IMR-90 (cell line): ENCODE data around the gene P2RY2. TPM values are rescaled to one million over a fixed set of nuclear protein-coding genes. Genes with fewer than 3 reads are reported as not detected.

Experiments used
- ATAC-seq: fragments of 200-7000 bp; cut with Tn5 transposase; 2 replicates; pipeline ENCODE4 v1.9.1; 2020; ENCODE audit warnings: low read depth, mild to moderate bottlenecking, moderate library complexity
- BruUV-seq: library from RNA; stranded (reverse); fragments of 400-500 nt; replicated peaks from 2 replicates; lab custom pipeline; 2021; lab: Mats Ljungman, UMichigan
- CTCF ChIA-PET: fragments of 300-600 bp; formaldehyde crosslinking; extraction: SDS; loops from one replicate; lab custom pipeline; 2021; ENCODE audit warnings: antibody characterized with exemption; lab: Yijun Ruan, JAX
- POLR2A ChIA-PET: fragments of 300-600 bp; sonication (Branson Sonifier 250); formaldehyde crosslinking; loops from one replicate; lab custom pipeline; 2022; ENCODE audit warnings: antibody characterized with exemption; ENCODE audit not compliant: unreplicated experiment; lab: Charles Lee
- DNase-seq: peaks from one replicate; pipeline ENCODE4 v3.0.0; 2013
- H2AFZ ChIP-seq: replicated peaks from 2 replicates; pipeline ENCODE3; 2013; ENCODE audit warnings: low read length, mild to moderate bottlenecking; ENCODE audit not compliant: poor library complexity
- H2AK5ac ChIP-seq: 2 replicates; pipeline ENCODE4 v1.6.1; 2013; ENCODE audit warnings: low read depth, low read length, inconsistent platforms
- H2AK9ac ChIP-seq: replicated peaks from 2 replicates; pipeline ENCODE3; 2013; ENCODE audit warnings: mild to moderate bottlenecking, low read depth, low read length, moderate library complexity; ENCODE audit not compliant: poor library complexity
- H2BK120ac ChIP-seq: 2 replicates; pipeline ENCODE4 v1.6.1; 2013; ENCODE audit warnings: low read depth, low read length, inconsistent platforms
- H2BK15ac ChIP-seq: 3 replicates; pipeline ENCODE4 v1.6.1; 2013; ENCODE audit warnings: low read depth, low read length, inconsistent platforms
- H2BK20ac ChIP-seq: 2 replicates; pipeline ENCODE4 v1.6.1; 2013; ENCODE audit warnings: low read depth, mild to moderate bottlenecking, inconsistent platforms, low read length, moderate library complexity
- H2BK5ac ChIP-seq: 2 replicates; pipeline ENCODE4 v1.6.1; 2013; ENCODE audit warnings: mild to moderate bottlenecking, low read depth, low read length, inconsistent platforms; ENCODE audit not compliant: poor library complexity, severe bottlenecking
- H3K14ac ChIP-seq: replicated peaks from 2 replicates; pipeline ENCODE4 v1.6.1; 2013; ENCODE audit warnings: low read depth, low read length, inconsistent platforms
- H3K18ac ChIP-seq: 2 replicates; pipeline ENCODE4 v1.6.1; 2013; ENCODE audit warnings: low read depth, low read length, control low read depth
- H3K23ac ChIP-seq: 2 replicates; pipeline ENCODE4 v1.6.1; 2013; ENCODE audit warnings: low read depth, low read length, inconsistent platforms
- H3K27ac ChIP-seq: 2 replicates; pipeline ENCODE4 v1.5.1; 2013; ENCODE audit warnings: mild to moderate bottlenecking, control low read depth, low read length; ENCODE audit not compliant: insufficient read depth
- H3K27me3 ChIP-seq: 2 replicates; pipeline ENCODE4 v1.6.1; 2013; ENCODE audit warnings: low read length; ENCODE audit not compliant: control insufficient read depth, insufficient read depth
- H3K36me3 ChIP-seq: 2 replicates; pipeline ENCODE4 v1.6.1; 2013; ENCODE audit warnings: low read length, mixed read lengths; ENCODE audit not compliant: control insufficient read depth, insufficient read depth
- H3K4ac ChIP-seq: 2 replicates; pipeline ENCODE4 v1.6.1; 2013; ENCODE audit warnings: low read depth, low read length, inconsistent platforms
- H3K4me1 ChIP-seq: 2 replicates; pipeline ENCODE4 v1.6.1; 2013; ENCODE audit warnings: low read length, mixed read lengths; ENCODE audit not compliant: control insufficient read depth, insufficient read depth
- H3K4me2 ChIP-seq: 2 replicates; pipeline ENCODE4 v1.6.1; 2013; ENCODE audit warnings: low read depth, mild to moderate bottlenecking, control low read depth, low read length, moderate library complexity
- H3K4me3 ChIP-seq: 2 replicates; pipeline ENCODE4 v1.5.1; 2013; ENCODE audit warnings: low read depth, mild to moderate bottlenecking, control low read depth, low read length, moderate library complexity; ENCODE audit not compliant: insufficient read depth
- H3K56ac ChIP-seq: 2 replicates; pipeline ENCODE4 v1.6.1; 2013; ENCODE audit warnings: low read length, inconsistent platforms; ENCODE audit not compliant: insufficient read depth; ENCODE audit errors: extremely low read depth
- H3K79me1 ChIP-seq, 2 experiments: 2 replicates each; pipeline ENCODE4 v1.6.1; 2013; ENCODE audit warnings: low read length in 2 of 2, inconsistent platforms in 1 of 2, low read depth in 1 of 2
- H3K9ac ChIP-seq: 2 replicates; pipeline ENCODE4 v1.6.1; 2013; ENCODE audit warnings: low read depth, low read length, control low read depth
- H3K9me1 ChIP-seq: 2 replicates; pipeline ENCODE4 v1.6.1; 2013; ENCODE audit warnings: low read length, inconsistent platforms; ENCODE audit not compliant: insufficient read depth
- H3K9me3 ChIP-seq: 2 replicates; pipeline ENCODE4 v1.6.1; 2013; ENCODE audit warnings: low read length; ENCODE audit not compliant: control insufficient read depth, insufficient read depth
- H4K20me1 ChIP-seq: 2 replicates; pipeline ENCODE4 v1.6.1; 2013; ENCODE audit warnings: low read length, inconsistent platforms; ENCODE audit not compliant: insufficient read depth
- H4K5ac ChIP-seq: 2 replicates; pipeline ENCODE4 v1.6.1; 2013; ENCODE audit warnings: mild to moderate bottlenecking, low read depth, low read length, control low read depth
- H4K8ac ChIP-seq, 2 experiments: 2 replicates each; pipeline ENCODE4 v1.6.1; 2013; ENCODE audit warnings: low read depth in 2 of 2, low read length in 2 of 2, control low read depth in 1 of 2, inconsistent platforms in 1 of 2
- H4K91ac ChIP-seq: 2 replicates; pipeline ENCODE4 v1.6.1; 2013; ENCODE audit warnings: low read depth, low read length, inconsistent platforms; ENCODE audit not compliant: insufficient read depth
- NFE2L2 ChIP-seq: fragments of 150-350 bp; IDR thresholded peaks from 2 replicates; pipeline ENCODE4 v1.6.1; 2016; ENCODE audit warnings: low read depth, mild to moderate bottlenecking, low read length
- WGBS, 2 experiments: methylation state at CpG; one replicate each; pipeline versions ENCODE4 v1.1.5 to v1.1.7; 2013; ENCODE audit warnings: missing lambda C conversion rate in 2 of 2; ENCODE audit not compliant: insufficient read length in 1 of 2; ENCODE audit errors: extremely low coverage in 2 of 2; 5-methylcytosine and 5-hydroxymethylcytosine counted together
- dilution Hi-C: fragments of 300-500 bp; cut with HindIII; formaldehyde crosslinking; loops from one replicate; pipeline ENCODE4 v1.14.3; 2018; ENCODE audit warnings: low sequenced_read_pairs; ENCODE audit not compliant: unreplicated experiment
- in situ Hi-C: fragments of 300-500 bp; cut with MboI; formaldehyde crosslinking; loops from 3 replicates; pipeline ENCODE4 v1.14.3; 2019; ENCODE audit warnings: low sequenced_read_pairs, inconsistent platforms, mixed read lengths
- intact Hi-C: fragments of 100-400 bp; cut with micrococcal nuclease; formaldehyde crosslinking; loops from 2 replicates; pipeline ENCODE4 v1.10.0; 2022
- polyA plus RNA-seq, 3 experiments: library from polyadenylated mRNA; depleted of rRNA; stranded (reverse); fragments of >200 nt; gene quantifications; 2 replicates each; pipeline ENCODE4 v1.2.3, GENCODE V29; 2012; ENCODE audit warnings: low replicate concordance in 1 of 3
- total RNA-seq: library from RNA; depleted of rRNA; stranded (reverse); fragments of >200 nt; gene quantifications from 2 replicates; pipeline ENCODE4 v1.2.3, GENCODE V29; 2012

The P2RY2 gene
- total and polyA plus RNA-seq, 2 of the 4 experiments (the other 2 are of a cell fraction), result not detected

DNA sequence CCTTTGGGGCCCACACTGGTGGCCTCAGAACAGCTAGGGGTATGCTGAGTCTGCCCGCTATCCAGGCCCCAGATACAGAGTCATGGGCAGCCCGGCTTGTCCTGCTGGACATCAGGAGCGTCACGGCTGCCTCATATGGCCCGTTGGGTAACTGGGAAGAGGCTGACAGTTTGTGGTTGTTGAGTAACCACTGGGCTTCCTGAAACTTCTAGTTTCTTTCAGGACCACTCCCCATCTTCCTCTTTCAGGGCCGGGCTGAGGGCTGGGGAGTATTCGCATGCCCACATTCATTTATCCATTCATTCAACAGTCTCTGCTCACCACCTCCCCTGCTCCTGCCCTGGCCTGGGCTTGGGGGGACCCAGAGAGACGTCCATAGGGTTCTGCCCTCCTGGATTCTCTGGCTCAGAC is 13.4 kb upstream of the P2RY2 start:
- Histone ChIP-seq H3K14ac (no peak overlapping the region), H3K4ac (no peak overlapping the region), H4K91ac (no peak overlapping the region), H3K9me3 (no peaks in the 10 kb centered on the region), H4K8ac (no peak overlapping the region), H3K4me1 (0 out of 2 replicates have a peak, but pooled peaks cover 2% of the 10 kb centered on the region), H3K18ac (no peak overlapping the region), H3K9me1 (no peaks in the 10 kb centered on the region; the same call in 1 of the 2 replicates), H2BK20ac (no peak overlapping the region), H2BK15ac (no peak overlapping the region), H4K5ac (no peak overlapping the region), H2AK5ac (no peak overlapping the region), H2BK5ac (no peak overlapping the region), H4K20me1 (no peaks in the 10 kb centered on the region), H3K27ac (no peak overlapping the region), H2AFZ (peak overlapping the region; percentile 36), H2AK9ac (no peak overlapping the region), H3K56ac (no peak overlapping the region), H3K79me1 (no peaks in the 10 kb centered on the region), H3K9ac (no peak overlapping the region), H3K23ac (no peak overlapping the region), H3K27me3 (peaks cover 8% of the 10 kb centered on the region), H3K4me3 (no peak overlapping the region), H2BK120ac (no peak overlapping the region), H3K36me3 (no peaks in the 10 kb centered on the region), H3K4me2 (no peak overlapping the region)
- in situ Hi-C loops, result no loop called here
- dilution Hi-C loops, result no loop called here
- POLR2A ChIA-PET, result no interaction called here
- intact Hi-C loops, result no loop called here
- DNase-seq (no peak), ATAC-seq (no peak)
- CTCF ChIA-PET, result interaction anchor here (1.1 kb wide), 1 partner anchor 12 kb away, joined by 3 read pairs; no protein-coding TSS in a partner anchor
- no TSS peak for BruUV-seq
- TF ChIP-seq NFE2L2, result no peak
- 100% methylated on average over 1 of the region's 8 CpGs; no CpG with 5 or more reads in 1 of the 2 experiments for WGBS, 2 experiments
